HEK293 (cell line): ENCODE results near the gene PLCH2.
"Not testable (repeated sequence)": the region's sequence is repeated elsewhere in the genome, so short reads cannot be mapped to it uniquely, and the experiment has no call there.

ENCODE experiments used
- CTCF ChIA-PET: fragments of 350-600 bp; formaldehyde crosslinking; extraction: SDS; loops from one replicate; lab custom pipeline; 2021; ENCODE audit warnings: antibody characterized with exemption; lab: Yijun Ruan, JAX
- POLR2A ChIA-PET: fragments of 300-600 bp; formaldehyde crosslinking; extraction: SDS; loops from one replicate; lab custom pipeline; 2020; ENCODE audit warnings: antibody characterized with exemption, inconsistent platforms; lab: Yijun Ruan, JAX
- H3K27ac ChIP-seq: fragments of 200-500 bp; sonication (Bioruptor generic); 2 replicates; pipeline ENCODE4 v1.5.1; 2014; ENCODE audit warnings: low read depth, low read length, control low read depth, inconsistent platforms; ENCODE audit errors: extremely low read depth
- H3K36me3 ChIP-seq, 2 experiments: fragments of 200-500 bp in 1 of 2; sonication (Bioruptor generic) in 1 of 2; 1 replicate in 1 of 2; 2 replicates in 1 of 2; pipeline ENCODE4 v1.5.1; 2014 to 2017; ENCODE audit warnings: inconsistent platforms in 2 of 2, low read length in 2 of 2; ENCODE audit not compliant: control insufficient read depth in 2 of 2, insufficient read depth in 1 of 2
- H3K4me1 ChIP-seq: fragments of 200-500 bp; sonication (Bioruptor generic); 2 replicates; pipeline ENCODE4 v1.5.1; 2014; ENCODE audit warnings: mild to moderate bottlenecking, low read length, inconsistent platforms; ENCODE audit not compliant: control insufficient read depth, insufficient read depth
- H3K4me3 ChIP-seq: 2 replicates; pipeline ENCODE4 v1.5.1; 2011; ENCODE audit warnings: low read depth, mild to moderate bottlenecking, control low read depth, low read length, moderate library complexity
- H3K9me3 ChIP-seq: fragments of 200-500 bp; sonication (Bioruptor generic); 2 replicates; pipeline ENCODE4 v1.5.1; 2014; ENCODE audit warnings: low read depth, low read length, inconsistent platforms; ENCODE audit not compliant: control insufficient read depth, insufficient read depth
- BCL11A ChIP-seq: fragments of 450-650 bp; formaldehyde crosslinking; IDR thresholded peaks from 2 replicates; pipeline ENCODE4 v1.5.1; 2016; ENCODE audit warnings: low read depth, missing biosample characterization, missing genetic modification characterization
- GLI4 ChIP-seq: fragments of 450-650 bp; formaldehyde crosslinking; IDR thresholded peaks from 2 replicates; pipeline ENCODE4 v1.5.1; 2016; ENCODE audit warnings: missing biosample characterization, missing genetic modification characterization
- GLIS1 ChIP-seq: fragments of 450-650 bp; formaldehyde crosslinking; IDR thresholded peaks from 2 replicates; pipeline ENCODE4 v1.5.1; 2016; ENCODE audit warnings: missing biosample characterization, missing genetic modification characterization
- HIC1 ChIP-seq: fragments of 450-650 bp; formaldehyde crosslinking; IDR thresholded peaks from 2 replicates; pipeline ENCODE4 v1.5.1; 2016; ENCODE audit warnings: missing biosample characterization, missing genetic modification characterization
- HOXC10 ChIP-seq: sonication (generic); formaldehyde crosslinking; IDR thresholded peaks from 2 replicates; pipeline ENCODE4 v1.8.1; 2023; ENCODE audit warnings: mild to moderate bottlenecking, missing genetic modification reagents
- KLF17 ChIP-seq: fragments of 450-650 bp; formaldehyde crosslinking; IDR thresholded peaks from 2 replicates; pipeline ENCODE4 v1.5.1; 2016; ENCODE audit warnings: missing biosample characterization, missing genetic modification characterization
- PRDM2 ChIP-seq: fragments of 450-650 bp; formaldehyde crosslinking; IDR thresholded peaks from 2 replicates; pipeline ENCODE4 v1.5.1; 2016; ENCODE audit warnings: missing biosample characterization, missing genetic modification characterization, borderline replicate concordance
- RBAK ChIP-seq: fragments of 450-650 bp; formaldehyde crosslinking; IDR thresholded peaks from 2 replicates; pipeline ENCODE4 v1.5.1; 2016; ENCODE audit warnings: missing biosample characterization, missing genetic modification characterization
- REST ChIP-seq: fragments of 450-650 bp; formaldehyde crosslinking; IDR thresholded peaks from 2 replicates; pipeline ENCODE4 v1.5.1; 2016; ENCODE audit warnings: missing biosample characterization, missing genetic modification characterization
- TCF7L2 ChIP-seq: IDR thresholded peaks from 2 replicates; pipeline ENCODE4 v1.6.1; 2011; ENCODE audit warnings: low read depth, mild to moderate bottlenecking, inconsistent platforms, low read length, moderate library complexity, borderline replicate concordance
- WT1 ChIP-seq: fragments of 450-650 bp; formaldehyde crosslinking; IDR thresholded peaks from 2 replicates; pipeline ENCODE4 v1.5.1; 2016; ENCODE audit warnings: missing biosample characterization, missing genetic modification characterization
- ZBTB49 ChIP-seq: fragments of 450-650 bp; formaldehyde crosslinking; IDR thresholded peaks from 2 replicates; pipeline ENCODE4 v1.5.1; 2016; ENCODE audit warnings: missing biosample characterization, missing genetic modification characterization, low read depth
- ZFP37 ChIP-seq: fragments of 450-650 bp; formaldehyde crosslinking; IDR thresholded peaks from 2 replicates; pipeline ENCODE4 v1.5.1; 2016; ENCODE audit warnings: missing biosample characterization, missing genetic modification characterization
- ZNF311 ChIP-seq: fragments of 450-650 bp; formaldehyde crosslinking; IDR thresholded peaks from 2 replicates; pipeline ENCODE4 v1.5.1; 2017; ENCODE audit warnings: missing biosample characterization, missing genetic modification characterization, borderline replicate concordance
- ZNF391 ChIP-seq: fragments of 450-650 bp; formaldehyde crosslinking; IDR thresholded peaks from 2 replicates; pipeline ENCODE4 v1.5.1; 2016; ENCODE audit warnings: low read depth, missing biosample characterization, missing genetic modification characterization, borderline replicate concordance
- ZNF585B ChIP-seq: fragments of 450-650 bp; formaldehyde crosslinking; IDR thresholded peaks from 2 replicates; pipeline ENCODE4 v1.5.1; 2016; ENCODE audit warnings: missing biosample characterization, missing genetic modification characterization
- ZNF747 ChIP-seq: fragments of 450-650 bp; formaldehyde crosslinking; IDR thresholded peaks from 2 replicates; pipeline ENCODE4 v1.5.1; 2016; ENCODE audit warnings: missing biosample characterization, missing genetic modification characterization
- ZNF791 ChIP-seq: fragments of 450-650 bp; formaldehyde crosslinking; IDR thresholded peaks from 2 replicates; pipeline ENCODE4 v1.5.1; 2016; ENCODE audit warnings: missing biosample characterization, missing genetic modification characterization

PLCH2 gene

GRCh38 chr1:2459102-2459753 lies 16.9 kb upstream of the PLCH2 start:
- CTCF ChIA-PET, POLR2A ChIA-PET, H3K9me3 ChIP-seq, H3K4me3 ChIP-seq, H3K4me1 ChIP-seq, H3K36me3 ChIP-seq, H3K27ac ChIP-seq: not testable (repeated sequence)
- TF ChIP-seq GLIS1 (tag by site-specific recombination) (peak; percentile 78), HIC1 (tag by site-specific recombination) (0 out of 2 replicates have a peak, but pooled peaks have one; percentile 22)

- Histone ChIP-seq H3K9me3 (no peaks in the 10 kb centered on the region), H3K4me1 (no peaks in the 10 kb centered on the region), H3K36me3 (no peaks in the 10 kb centered on the region), H3K27ac (no peak overlapping the region), H3K4me3 (no peak overlapping the region)
- TF ChIP-seq PRDM2 (tag by site-specific recombination) (no peak), RBAK (tag by site-specific recombination) (no peak), ZNF585B (tag by site-specific recombination) (no peak), ZNF747 (tag by site-specific recombination) (no peak), ZNF311 (no peak), GLI4 (tag by site-specific recombination) (no peak), ZNF391 (tag by site-specific recombination) (no peak), KLF17 (tag by site-specific recombination) (no peak), ZNF791 (no peak), ZBTB49 (tag by site-specific recombination) (no peak), REST (tag by site-specific recombination) (peak; percentile 91), BCL11A (tag by site-specific recombination) (0 out of 2 replicates have a peak, but pooled peaks have one; percentile 11), HOXC10 (no peak), TCF7L2 (no peak), ZFP37 (no peak), WT1 (no peak)
- POLR2A ChIA-PET: no interaction called here
- CTCF ChIA-PET: interaction anchor here (0.6 kb wide), 1 partner anchor 400 kb away, joined by 3 read pairs; no protein-coding TSS in a partner anchor
Measured at GRCh38 chr1:2459757-2460156, 16.3 kb upstream of the PLCH2 start.
